SW480 (cell line): ENCODE results near the gene CTF1.

Source experiments
- DNase-seq: peaks from one replicate; pipeline ENCODE4 v3.0.0-alpha.2; 2016; ENCODE audit warnings: low spot score

The CTF1 gene

GRCh38 chr16:30910427-30911029 is 14.1 kb downstream of the CTF1 start:
- DNase-seq: no peak

DNA sequence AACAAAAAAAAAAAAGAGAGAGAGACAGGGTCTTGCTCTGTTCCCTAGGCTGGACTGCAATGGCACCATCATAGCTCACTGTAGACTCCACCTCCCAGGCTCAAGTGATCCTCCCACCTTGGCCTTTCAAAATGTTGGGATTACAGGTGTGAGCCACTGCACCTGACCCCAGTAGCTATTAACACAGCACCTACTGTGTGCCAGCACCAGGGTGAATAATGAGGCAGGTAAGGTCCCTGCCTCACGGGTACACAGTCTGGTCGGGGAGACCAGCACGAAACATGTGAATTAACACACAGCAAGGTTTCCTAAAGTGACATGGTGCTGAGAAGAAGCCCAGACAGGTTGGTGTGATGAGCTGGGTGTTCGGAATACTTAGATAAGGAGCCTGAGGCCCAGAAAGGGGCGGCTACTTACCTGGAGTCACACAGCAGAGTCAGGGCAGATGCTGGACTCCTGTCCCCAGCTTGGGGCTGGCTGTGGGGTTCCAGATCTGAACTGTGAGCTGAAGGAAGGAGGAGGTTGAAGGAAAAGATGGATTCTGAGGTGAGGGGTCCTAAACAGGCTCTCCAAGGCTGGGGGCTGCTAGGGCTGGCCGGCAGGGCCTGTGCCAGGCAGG is 16.5 kb downstream of the CTF1 start:
- DNase-seq: no peak

DNA sequence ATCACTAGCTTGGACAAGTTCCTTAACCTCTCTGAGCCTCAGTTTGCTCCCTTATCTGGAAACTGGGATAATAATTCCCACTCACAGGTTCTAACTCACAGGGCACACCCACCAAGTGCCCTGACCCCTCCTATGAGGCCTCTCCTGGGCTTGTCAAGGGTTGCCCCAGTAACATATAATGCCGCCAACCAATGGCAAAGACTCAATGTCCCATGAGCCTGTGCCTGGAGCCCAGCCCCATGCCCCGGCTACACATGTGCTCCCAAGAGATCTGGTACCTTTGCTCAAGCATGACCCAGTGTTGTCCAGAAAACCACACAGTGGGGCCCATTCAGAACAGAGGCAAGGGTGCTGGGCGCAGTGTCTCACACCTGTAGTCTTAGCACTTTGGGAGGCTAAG is 18.4 kb downstream of the CTF1 start:
- DNase-seq: no peak

DNA sequence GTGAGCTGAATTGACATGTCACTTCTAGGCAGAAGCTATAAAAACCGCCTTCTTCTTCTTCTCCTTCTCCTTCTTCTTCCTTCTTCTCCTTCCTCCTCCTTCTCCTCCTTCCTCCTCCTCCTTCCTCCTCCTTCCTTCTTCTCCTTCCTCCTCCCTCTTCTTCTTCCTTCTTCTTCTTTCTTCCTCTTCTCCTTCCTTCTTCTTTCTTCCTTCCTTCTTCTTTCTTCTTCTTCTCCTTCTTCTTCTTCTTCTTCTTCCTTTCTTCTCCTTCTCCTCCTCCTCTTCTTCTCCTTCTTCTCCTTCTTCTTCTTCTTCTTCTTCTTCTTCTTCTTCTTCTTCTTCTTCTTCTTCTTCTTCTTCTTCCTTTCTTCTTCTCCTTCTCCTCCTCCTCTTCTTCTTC is 22.2 kb downstream of the CTF1 start:
- DNase-seq: no peak

GRCh38 chr16:30920891-30921290 is 24.5 kb downstream of the CTF1 start:
- DNase-seq: no peak

DNA sequence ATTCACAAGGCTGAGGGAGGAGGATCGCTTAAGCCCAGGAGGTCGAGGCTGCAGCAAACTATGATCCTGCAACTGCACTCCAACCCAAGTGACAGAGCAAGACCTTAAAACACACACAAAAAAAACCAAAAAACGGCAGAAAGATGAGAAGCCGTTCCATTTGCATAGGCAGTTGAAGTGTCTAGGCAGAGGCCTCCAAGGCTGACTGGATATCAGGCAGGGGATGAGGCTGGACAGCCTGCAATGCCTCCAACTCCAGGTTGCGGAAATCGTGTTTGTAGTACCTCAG is 25.0 kb downstream of the CTF1 start:
- DNase-seq: no peak

- DNase-seq: peak; percentile 69
Measured at GRCh38 chr16:30921748-30922419, 25.5 kb downstream of the CTF1 start.

- peak; percentile 99 for DNase-seq
Measured at GRCh38 chr16:30922420-30922959, 26.1 kb downstream of the CTF1 start.

DNA sequence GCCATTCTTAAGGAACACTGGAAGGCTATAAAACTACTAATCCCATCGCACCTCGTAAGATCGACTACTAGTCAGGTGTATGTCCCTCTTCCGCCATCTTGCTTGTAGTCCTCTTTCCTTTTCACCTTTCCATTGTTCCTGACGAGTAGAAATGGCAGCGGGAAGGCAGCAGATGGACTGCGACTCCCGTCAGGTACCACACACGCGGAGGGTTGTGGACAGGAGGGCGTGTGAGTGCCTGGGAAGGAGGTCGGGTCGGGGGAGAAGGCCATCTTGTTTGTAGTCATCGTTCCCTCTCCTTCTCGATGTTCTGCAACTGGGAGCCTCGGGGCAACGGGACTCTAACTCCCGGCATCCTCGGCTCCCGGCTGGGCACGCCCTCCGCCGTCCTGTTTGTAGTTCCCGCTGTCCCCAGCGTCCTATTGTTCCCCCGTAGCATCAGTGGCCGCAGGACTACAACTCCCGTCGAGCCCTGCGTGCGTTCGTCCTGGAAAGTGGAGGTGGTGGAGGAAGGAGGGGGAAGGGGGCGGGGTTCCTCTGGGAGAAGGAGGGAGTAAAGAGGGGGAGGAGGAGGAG is 26.6 kb downstream of the CTF1 start:
- peak; percentile 98 for DNase-seq

- no peak for DNase-seq
Measured at GRCh38 chr16:30923554-30924075, 27.2 kb downstream of the CTF1 start, which contains the start of gene FBXL19. Gene FBXL19 (plus strand): TSS chr16:30923572. CDS start chr16:30925755, 2,183 bp downstream.

DNA sequence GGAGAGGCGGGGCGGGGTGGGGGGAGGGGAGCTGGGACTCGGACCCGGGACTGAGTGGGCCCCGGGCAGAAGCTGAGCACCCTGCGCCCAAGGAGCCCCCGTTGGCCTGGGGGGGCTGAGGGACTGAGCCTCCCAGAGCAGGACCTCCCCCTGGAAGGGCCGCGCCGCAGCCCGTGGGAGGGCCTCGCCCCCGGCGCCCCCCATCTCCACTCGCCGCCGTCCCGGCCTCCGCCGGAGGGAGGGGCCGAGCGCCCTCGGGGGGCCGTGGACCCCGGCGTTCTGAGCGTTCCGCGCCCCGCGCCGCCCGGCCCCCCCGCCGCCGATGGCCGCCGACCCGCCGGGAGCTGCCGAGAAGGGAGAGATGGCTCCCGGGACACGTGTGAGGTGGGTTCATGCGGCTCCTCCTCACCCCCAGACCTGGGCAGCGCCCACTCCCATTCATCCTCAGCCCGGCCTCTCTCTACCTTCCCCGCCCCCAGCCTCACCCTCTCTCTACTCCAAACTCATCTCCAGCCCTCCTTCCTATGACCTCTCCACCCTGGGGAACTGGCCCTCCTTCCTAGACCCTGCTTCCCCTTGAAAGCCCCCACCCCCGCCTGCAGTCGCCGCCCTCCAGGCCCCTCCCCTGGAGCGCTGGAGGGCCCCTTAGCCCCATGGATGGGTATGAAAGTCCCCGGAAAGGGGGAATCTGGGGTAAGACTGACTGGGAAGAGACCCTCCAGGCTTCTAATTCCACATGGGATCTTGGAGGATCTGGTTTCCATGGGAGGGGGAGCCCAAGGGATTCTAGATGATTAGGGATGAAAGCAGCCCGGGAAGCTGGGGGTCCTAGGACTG is 27.9 kb downstream of the CTF1 start:
- no peak for DNase-seq

DNA sequence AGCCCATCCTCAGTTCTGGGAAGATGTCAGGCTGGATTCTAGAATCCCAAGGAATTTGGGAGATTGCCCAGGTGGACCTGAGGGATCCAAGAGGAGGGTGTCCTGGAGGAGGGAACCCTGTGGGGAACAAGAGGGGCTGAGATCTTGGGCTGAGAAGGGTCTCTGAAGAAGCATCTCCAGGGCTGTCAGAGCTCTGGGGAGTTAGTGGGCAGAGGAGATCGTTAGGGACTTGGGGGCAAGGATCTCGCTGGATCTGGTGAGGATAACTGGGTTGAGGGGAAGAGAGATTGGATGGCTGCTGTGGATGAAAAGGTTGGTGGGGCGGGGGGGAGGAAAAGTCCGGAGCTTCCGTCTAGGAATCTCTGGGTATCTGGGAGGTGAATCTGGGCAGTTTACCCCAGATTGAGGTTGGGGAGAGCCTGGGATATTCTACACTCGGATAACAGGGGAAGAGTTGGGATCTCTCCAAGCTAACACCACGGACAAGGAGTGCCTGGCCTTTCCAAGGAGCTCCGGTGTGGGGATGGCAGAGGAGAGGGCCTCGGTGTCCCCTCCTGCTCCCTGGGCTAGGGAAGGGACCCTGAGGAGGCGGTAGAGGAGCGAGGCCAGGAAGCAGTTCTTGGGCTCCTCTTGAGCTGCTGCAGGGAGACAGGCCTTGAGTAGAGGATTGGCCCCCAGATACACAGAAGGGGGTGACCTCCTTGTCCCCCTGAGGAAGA is 28.7 kb downstream of the CTF1 start:
- no peak for DNase-seq

GRCh38 chr16:30925632-30925987 is 29.2 kb downstream of the CTF1 start:
- no peak for DNase-seq

DNA sequence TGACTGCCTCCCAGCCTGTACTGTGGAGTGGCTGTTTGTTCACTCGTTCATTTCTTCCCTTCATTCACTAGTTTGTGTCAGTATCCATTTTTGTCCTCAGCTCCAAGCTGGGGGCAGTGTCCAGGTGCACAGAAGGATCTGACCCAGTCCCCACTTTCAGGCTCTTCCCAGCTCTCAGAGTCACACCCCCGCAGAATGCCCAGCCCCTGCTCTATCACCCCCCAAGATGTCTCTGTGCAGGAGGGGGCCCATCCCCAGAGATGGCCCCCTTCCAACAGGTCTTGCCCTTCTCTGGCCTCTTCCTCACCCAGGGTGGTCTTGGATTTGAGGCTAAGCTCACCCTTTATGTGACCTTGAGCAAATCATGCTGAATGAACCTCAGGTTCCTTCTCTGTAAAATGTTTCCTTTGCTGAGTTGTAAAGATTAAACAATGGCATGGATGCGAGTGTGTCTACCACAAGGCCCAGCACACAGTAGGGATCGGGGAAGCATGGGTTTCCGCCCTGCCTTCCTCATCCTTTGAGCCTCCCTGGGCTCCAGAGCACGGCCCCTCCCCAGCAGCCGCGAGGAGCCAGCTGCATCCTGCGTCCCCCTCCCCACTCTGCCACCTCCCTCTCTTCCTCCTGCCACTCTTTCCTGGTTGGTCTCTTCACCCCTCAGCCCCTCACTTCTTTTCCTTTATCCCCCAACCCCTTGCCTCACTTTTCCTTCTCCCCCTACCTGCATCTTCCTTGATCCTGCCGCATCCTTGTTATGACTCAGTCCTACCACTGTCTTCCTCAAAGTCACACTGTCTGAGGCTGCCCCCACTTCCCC is 29.8 kb downstream of the CTF1 start:
- no peak for DNase-seq

DNA sequence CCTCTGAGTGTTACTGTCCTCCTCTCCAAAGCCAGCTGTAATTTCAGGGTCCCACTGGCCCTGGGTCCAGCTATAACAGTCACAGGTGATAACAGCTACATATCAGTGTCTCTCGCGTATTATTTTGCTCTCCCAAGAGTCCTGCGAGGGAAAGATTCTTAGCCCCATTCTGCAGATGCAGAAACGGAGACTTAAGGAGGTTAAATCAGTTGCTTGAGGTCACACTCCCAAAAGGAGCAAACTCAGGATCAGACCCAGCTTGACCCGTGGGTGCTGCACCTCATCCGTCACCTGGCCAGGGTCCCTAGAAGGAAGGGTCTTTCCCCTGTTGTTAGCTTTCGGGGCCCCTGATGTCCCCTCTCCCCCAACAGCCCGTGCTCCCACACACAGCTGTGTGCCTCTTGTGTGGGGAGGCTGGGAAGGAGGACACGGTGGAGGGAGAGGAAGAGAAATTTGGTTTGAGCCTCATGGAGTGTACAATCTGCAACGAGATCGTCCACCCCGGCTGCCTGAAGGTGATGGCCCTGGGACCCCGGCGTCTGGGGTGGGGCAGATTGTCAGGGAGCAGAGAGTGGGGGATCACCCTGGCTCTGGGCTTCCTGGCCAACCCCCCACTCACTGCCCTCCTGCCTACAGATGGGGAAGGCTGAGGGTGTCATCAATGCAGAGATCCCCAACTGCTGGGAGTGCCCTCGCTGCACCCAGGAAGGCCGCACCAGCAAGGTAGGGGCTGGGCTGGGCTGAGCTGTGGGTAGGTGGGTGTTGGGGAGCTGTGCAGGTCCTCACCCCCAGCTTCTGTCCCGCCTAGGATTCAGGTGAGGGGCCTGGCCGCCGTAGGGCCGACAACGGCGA is 30.7 kb downstream of the CTF1 start:
- no peak for DNase-seq

DNA sequence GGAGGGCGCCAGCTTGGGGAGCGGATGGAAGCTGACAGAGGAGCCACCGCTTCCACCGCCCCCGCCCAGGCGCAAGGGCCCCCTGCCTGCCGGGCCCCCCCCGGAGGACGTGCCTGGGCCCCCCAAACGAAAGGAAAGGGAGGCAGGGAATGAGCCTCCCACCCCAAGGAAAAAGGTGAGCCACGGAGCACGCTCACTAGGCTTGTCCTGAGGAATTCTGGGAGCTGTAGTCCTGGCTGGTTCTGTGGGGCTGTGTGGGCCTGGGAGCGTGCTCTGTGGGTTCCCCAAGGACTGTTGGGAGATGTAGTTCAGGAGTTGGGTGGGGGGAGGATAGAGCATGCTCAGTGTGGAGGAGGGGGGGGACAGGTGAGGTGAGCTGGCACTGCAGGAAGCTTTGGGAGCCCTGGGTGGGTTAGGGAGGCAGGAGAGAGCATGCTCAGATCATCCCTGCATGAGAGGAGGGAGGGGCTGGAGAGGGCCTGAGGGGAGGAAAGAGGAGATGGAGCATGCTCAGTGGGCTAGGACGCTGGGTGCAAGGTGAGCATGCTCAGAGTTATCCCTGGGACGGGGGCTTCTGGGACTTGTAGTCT is 31.5 kb downstream of the CTF1 start:
- DNase-seq: peak; percentile 48

GRCh38 chr16:30928390-30928789 is 32.0 kb downstream of the CTF1 start:
- DNase-seq: no peak

- DNase-seq: no peak
Measured at GRCh38 chr16:30929167-30929566, 32.8 kb downstream of the CTF1 start.

DNA sequence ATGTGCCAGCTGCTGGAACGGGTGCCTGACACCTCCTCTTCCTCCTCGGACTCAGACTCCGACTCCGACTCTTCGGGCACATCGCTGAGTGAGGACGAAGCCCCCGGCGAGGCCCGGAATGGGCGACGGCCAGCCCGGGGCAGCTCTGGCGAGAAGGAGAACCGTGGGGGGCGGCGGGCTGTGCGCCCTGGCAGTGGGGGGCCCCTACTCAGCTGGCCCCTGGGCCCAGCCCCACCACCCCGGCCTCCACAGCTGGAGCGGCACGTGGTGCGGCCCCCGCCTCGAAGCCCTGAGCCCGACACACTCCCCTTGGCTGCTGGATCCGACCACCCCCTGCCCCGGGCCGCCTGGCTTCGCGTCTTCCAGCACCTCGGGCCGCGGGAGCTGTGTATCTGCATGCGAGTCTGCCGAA is 33.8 kb downstream of the CTF1 start:
- DNase-seq: no peak
